EH (cell line): Measurements from ENCODE around the gene PILRA.
"Not testable (repeated sequence)": the region's sequence is repeated elsewhere in the genome, so short reads cannot be mapped to it uniquely, and the experiment has no call there.

Source experiments
- DNase-seq: peaks from one replicate; pipeline ENCODE4 v3.0.0-alpha.2; 2015; ENCODE audit warnings: low read depth

PILRA gene

GRCh38 chr7:100380196-100380595, 6.9 kb downstream of the PILRA start:
- no peak for DNase-seq

GRCh38 chr7:100381531-100382233, 8.4 kb downstream of the PILRA start:
- not testable (repeated sequence) for DNase-seq

- not testable (repeated sequence) for DNase-seq
Measured at GRCh38 chr7:100382234-100382853, 9.1 kb downstream of the PILRA start.

- DNase-seq, result no peak
Measured at GRCh38 chr7:100384628-100385294, 11.5 kb downstream of the PILRA start.

GRCh38 chr7:100386940-100387339, 13.7 kb downstream of the PILRA start:
- no peak for DNase-seq

GRCh38 chr7:100387695-100388094, 14.4 kb downstream of the PILRA start:
- no peak for DNase-seq

- no peak for DNase-seq
Measured at GRCh38 chr7:100389437-100390088, 16.3 kb downstream of the PILRA start.

GRCh38 chr7:100390286-100391009, 17.2 kb downstream of the PILRA start:
- DNase-seq, result no peak

GRCh38 chr7:100393233-100393905, 20.1 kb downstream of the PILRA start:
- no peak for DNase-seq

- no peak for DNase-seq
Measured at GRCh38 chr7:100394077-100394476, 20.8 kb downstream of the PILRA start.

- DNase-seq, result no peak
Measured at GRCh38 chr7:100396421-100396982, 23.2 kb downstream of the PILRA start.

GRCh38 chr7:100397315-100398081, 24.2 kb downstream of the PILRA start:
- DNase-seq, result no peak

GRCh38 chr7:100398239-100398638, 25.0 kb downstream of the PILRA start:
- no peak for DNase-seq

GRCh38 chr7:100400041-100400440, 26.8 kb downstream of the PILRA start:
- no peak for DNase-seq

- DNase-seq, result peak; percentile 26
Measured at GRCh38 chr7:100400656-100401055, 27.4 kb downstream of the PILRA start.

- no peak for DNase-seq
Measured at GRCh38 chr7:100401811-100402210, 28.5 kb downstream of the PILRA start.

- DNase-seq, result no peak
Measured at GRCh38 chr7:100402241-100402640, 29.0 kb downstream of the PILRA start.

- peak; percentile 45 for DNase-seq
Measured at GRCh38 chr7:100406767-100407166, 33.5 kb downstream of the PILRA start.

- peak; percentile 79 for DNase-seq
Measured at GRCh38 chr7:100407285-100408180, 34.2 kb downstream of the PILRA start.
